Activated CD8-positive, alpha-beta memory T cell treated with anti-CD3 and anti-CD28 coated beads, Interleukin-2, amount 50 U/mL, for 48 hours (primary cell): ENCODE measurements around the gene DTD1.

Experiments used
- DNase-seq: peaks from one replicate; pipeline ENCODE4 v3.0.0-alpha.2; 2020

The DTD1 gene

DNA sequence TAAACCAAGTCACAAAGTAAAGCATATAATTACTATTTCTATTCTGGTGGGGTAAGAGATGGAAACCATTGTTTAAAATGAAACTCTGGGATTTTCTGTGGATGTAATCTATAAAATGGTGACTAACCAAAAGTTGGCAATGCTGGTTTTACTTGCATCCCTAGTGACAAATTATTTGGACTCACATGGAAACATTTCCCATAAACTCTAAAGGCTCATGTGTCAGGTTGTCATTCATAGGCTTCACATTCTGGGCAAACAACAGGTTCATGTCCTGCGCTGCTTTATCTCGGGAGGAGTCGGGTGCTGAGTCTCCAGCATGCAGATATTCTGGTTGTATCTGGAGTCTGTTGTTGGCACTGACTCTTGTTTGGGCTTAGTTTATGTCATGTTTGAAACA lies 127.7 kb downstream of the DTD1 start:
- DNase-seq, result no peak

DNA sequence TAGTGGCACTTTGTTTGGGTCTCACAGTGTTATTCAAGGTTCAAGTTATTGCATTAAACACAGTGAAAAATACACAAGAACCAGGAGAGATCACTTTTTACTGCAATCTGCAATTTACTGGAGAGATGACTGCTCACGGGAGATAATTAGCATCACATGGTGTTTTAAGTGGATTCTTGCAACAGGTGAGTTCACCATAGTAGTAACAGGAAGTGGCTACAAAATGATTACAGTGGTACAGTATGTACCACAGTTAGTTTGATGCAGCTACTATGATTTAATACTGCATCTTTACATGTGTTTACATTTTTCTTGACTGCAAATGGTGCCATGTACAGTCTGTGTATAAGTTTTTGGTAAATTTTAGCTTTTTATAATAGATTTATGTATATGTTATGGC lies 129.2 kb downstream of the DTD1 start:
- no peak for DNase-seq

DNA sequence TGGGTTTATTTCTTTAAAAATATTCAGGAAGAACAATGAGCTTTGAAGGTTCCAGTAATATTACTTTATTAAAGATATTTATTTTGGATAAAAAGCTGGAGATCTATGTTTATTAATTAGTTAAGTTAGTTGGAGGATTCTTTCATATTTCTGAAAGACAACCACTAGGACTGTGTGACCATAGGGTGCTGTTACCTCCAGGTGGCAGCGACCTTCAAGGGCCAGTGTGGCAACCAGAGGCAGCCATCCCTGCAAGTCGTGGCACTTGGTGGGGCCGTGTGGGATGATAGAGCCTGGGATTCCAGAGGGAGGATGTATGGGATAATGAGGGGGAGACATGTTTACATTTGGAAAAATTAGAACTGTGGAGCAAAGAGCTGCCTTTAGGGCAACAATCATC lies 130.3 kb downstream of the DTD1 start:
- DNase-seq, result no peak

DNA sequence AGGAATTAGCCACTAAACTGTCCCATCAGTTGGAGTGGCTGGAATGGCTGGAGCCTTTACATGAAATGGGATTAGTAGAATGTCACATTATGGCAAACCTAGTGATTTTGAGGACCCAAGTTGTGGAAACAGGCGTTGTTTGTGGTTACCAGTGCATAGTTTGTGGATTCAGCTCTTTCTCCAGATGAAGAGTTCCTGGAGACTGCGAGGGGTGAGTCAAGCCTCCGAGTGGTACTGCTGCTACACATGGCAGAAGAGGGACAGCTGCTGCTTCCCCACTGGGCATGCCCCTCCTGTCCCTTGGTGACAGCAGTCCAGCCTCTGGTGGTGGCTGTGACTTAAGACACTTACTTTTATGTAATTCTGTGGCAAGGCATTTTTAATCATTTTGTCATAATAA lies 131.6 kb downstream of the DTD1 start:
- DNase-seq, result no peak

DNA sequence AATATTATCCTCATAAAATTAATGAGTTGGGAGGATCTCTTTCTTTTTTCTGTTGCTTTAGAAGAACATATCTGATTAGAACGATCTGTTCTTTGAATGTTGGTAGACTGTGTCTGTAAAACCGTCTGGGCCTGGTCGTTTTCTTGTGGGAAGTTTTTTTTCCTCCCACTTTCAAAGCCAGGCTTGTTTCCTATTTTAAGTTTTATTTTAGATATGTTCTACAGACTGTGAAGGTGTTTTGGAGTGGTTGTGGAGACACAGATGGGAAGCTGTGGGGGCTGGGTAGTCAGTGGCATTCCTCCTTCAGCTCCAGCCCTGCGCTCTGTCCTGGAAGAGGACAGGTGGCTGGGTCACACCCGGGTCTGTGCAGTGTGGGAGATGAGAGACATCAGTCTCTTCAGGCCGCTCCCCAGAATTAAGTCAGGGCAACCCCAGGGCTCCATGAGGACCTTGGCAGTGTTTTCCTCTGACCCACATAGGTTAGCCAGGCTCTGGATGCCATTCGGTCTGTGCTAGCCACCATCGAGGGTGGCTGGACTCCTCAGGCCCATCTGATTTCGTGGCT lies 133.8 kb downstream of the DTD1 start:
- DNase-seq, result no peak

DNA sequence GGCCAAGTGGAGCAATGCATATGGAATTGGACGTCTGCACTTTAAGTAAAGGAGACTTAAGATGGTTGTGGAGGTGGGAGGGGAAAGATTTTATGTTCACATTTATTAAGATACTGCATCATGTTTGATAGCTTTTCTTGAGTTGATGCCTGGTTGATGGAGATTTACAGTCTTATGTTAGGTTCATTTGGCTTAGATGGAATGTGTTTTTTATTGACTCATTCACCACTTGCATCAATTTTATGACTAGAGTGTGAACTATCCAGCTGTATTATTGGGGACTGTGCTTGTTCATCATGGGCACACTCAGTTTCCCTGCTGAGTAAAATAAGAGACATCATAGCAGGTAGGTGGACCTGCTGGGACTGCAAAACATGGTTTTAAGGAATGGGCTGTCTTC lies 134.5 kb downstream of the DTD1 start:
- DNase-seq, result no peak

DNA sequence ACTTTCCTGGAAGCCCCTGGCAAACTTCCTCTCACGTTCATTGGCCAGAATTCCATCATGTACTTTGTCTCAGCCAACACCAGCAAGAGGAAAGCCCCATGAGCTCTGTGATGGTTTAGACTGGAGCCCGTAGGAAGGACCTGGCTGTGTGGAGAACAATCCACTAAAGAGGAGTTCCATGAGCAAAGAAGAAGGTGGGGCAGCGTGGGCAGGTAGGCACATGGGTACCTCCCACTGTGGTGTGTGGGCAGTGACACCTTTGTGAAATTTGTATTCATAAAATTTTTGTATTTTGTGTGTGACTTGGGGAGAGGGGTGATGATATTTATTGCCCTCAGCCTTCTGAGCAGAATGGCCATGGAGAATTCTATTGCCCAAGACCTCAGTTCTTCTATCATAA lies 136.2 kb downstream of the DTD1 start:
- no peak for DNase-seq

DNA sequence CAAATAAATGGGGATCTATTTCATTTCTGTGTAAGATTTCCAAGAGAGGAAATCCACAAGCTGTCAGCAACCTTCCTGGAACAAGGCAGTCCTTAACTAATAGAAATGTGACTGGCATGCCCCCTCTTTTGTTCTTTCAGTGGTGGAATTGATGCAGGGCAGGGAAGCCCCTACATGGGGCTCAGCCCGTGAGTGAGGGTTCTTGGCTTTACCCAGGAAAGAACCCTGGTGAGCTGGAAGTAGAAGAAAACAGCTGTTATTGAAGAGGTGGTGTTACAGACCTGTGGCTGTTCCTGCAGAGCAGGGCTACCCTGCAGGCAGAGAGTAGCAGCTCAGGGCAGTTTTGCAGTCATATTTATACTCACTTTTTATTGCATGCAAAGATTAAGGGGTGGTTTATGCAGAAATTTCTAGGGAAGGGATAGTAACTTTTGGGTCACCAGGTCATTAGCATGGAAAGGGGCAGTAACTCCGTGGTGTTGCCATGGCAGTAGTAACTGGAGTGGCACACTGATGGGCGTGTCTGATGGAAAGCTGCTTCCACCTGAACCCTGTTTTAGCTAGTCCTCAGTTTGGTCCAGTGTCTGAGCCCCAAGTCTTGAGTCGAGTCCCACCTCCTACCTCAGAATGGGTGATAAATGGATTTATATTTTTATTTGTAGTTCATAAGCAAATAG lies 137.1 kb downstream of the DTD1 start:
- no peak for DNase-seq

DNA sequence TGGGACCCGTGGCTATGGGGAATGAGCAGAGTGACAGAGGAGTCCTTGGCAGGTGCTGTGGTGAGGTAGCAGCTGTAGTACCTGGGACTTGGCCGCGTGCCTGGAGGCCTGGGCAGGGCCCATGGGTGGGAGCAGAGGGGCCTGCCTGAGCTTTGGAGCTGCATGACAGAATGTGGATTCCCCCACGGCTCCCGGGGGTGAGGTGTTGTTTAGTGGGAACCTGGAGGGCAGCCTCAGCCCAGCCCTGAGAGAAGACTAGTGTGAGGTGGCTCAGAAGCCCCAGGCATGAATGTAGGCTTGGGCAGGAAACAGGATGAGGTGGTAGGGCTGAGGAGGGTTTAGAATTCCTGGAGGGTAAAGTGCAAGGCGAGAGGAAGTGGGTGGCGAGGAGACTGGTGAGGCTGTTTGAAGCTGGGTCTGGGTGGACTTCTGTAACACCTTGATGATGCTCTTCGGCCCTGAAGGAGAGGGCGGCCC lies 139.2 kb downstream of the DTD1 start:
- no peak for DNase-seq

DNA sequence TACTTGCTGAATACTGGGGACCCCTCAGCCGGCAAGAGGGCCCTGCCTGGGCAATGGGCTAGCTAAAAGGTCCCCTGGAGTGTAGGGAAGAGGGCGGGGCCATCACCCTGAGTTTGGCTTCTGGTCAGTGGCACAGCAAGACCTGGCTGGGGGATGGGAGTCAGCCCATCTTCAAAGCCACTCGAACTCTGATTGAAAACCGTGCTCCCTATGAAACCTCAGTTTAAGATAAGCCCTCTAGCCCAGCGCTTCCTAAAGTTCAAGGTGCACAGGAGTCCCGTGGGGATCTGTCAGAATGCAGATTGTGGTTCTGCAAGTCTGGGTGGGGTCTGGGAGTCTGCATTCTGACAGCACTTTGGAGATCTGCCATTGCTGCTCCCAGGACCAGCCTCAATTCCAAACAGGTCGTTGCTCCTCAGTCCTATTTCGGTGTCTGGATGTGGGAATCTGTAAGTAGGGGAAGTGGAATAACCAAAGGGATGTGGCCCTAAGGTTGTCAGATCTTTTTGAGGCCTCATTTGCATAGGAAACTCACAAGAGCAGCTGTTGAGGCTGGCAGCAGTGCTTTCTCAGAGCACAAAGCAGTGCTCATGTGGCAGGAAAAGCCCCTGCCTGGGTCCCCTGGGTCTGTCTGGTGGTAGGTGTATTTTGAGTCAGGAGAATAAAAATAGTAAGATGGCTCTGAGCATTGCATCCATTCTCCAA lies 140.5 kb downstream of the DTD1 start:
- DNase-seq, result no peak

DNA sequence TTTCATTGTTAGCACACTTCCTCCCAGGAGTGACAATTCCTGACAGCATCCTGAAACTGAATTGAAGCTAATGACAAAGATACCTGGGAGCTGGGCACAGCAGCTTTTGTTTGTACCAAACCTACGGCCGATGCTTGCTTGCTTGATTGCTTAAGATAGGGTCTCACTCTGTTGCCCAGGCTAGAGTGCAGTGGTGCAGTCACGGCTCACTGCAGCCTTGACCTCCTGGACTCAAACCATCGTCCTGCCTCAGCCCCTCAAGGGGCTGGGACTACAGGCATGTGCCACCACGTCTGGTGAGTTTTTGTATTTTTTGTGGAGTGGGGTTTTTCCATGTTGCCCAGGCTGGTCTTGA lies 141.0 kb downstream of the DTD1 start:
- DNase-seq, result no peak

DNA sequence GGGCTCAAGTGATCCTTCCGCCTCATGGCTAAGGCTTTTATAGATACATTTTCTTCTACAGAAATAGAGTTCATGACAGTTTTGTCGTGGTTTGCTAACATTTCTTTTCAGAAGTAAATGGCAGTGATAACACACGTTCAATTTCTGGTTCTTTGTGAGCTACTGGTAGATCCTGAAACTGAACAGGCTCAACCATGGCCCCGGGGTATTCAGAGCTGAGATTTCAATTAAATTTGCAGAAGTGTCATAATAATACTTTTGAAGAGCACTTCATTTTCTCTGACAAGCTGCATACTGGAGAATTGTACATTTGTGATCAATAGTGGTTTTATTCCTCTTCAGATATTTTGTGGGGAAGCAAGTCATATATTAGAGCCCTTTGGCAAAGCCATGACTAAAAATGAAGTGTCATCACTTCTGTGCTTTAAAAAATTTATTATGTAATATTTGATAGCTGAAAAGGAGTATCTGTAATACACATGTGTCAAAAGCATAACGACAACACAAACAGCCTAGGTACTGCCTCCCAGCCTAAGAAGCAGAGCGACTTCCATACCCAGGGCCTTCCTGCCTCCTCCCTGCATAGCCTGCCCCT lies 141.5 kb downstream of the DTD1 start:
- DNase-seq, result no peak

DNA sequence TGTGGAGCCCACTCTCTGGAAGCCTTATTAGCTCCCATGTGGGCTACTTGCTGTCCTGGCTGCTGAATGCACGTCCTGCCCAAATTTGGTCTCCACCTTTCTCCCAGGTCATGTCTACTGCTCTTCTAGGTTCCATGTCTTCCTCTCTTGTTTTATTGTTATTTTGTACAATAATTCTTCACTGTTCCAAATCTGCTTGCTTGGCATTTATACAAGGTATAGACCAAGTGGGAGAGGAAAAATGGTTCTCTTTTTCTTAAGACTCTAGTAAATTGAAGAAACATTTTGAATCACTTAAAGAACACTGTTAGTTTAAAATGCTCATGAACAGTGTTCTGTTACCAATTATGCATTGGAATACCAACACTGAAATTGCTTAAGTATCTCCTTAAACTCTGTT lies 144.1 kb downstream of the DTD1 start:
- DNase-seq, result no peak

DNA sequence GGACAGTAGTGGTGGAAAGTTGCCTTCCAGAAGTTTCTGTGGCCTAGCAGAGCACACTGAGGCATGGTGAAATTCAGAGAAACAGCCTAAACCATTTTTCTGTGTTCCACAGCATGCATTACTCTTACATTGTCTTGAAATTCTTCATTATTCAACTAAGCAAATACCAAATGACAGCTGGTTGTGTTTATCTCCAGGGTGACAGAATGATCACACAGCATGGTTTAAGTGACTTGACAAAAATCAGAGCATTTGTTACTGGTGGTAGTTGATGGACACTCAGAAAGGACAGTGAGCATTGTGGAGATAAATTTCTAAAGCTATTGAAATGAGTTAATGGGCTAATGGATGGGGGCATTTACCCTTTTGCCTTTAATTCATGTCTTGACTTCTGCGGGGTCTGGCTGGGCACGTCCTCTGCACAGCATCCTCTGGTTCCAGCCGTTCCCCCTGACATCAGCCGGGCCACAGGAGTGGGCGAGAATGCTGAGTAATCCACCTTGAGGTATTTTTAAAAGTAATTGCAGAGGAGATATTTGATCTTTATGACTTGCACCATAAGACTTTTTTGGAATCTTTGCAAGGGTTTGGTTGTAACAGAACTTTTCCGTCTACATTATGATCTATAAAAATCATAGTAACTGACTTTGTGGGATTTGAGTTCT lies 146.8 kb downstream of the DTD1 start:
- no peak for DNase-seq

DNA sequence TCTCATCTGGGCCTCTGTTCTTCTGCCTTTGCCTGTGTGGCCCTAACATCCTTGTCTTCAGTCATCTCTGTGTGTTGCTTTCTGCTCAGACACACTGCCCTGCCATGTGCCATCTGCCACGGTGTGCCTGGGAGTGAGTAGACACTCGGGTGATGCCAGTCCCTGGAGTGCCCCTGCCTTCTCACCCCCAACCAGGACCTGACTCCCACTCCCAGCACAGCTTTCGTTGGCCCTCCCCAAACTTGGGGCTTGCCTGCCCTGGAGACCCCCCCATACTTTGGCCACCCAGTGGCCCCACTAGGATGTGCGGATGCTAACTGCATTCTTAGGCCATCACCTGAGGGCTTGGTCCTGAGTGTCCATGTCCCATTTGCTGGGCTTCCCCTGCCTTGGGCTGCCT lies 149.3 kb downstream of the DTD1 start:
- DNase-seq, result no peak

DNA sequence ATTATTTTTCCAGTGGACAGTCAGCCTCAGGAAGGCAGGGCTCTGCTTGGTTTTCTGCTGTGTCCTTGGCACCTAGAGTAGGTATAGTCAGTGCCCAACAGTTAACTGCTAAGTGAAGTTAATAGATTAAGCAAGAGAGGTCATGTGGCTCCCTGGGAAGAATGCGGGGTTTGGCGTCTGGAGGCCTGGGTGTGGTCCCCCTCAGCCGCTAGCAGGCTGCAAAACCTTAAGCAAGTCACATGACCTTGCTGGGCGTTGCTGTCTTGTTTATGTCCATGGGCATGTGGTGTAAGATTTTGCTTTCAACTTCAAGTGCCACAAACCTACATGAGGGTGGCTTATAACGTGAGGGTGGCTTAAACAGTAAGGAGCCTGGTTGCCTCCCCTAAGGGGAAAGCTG lies 150.2 kb downstream of the DTD1 start:
- DNase-seq, result no peak

DNA sequence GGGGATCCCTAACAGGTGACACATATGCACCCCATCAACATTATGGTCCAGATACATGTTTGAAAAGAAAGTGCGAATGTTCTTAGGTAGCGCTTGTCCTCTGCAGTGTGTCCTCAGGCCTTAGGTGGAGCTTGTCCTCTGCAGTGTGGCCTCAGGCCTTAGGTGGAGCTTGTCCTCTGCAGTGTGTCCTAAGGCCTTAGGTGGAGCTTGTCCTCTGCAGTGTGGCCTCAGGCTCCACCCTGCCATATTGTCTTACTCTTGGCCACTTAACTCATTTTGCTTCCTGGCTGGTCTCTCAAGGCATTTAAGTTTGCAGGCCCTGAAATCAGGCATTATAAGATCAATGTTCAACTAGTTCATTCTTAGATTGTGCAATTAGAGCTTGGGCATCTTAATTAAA lies 151.0 kb downstream of the DTD1 start:
- DNase-seq, result no peak

DNA sequence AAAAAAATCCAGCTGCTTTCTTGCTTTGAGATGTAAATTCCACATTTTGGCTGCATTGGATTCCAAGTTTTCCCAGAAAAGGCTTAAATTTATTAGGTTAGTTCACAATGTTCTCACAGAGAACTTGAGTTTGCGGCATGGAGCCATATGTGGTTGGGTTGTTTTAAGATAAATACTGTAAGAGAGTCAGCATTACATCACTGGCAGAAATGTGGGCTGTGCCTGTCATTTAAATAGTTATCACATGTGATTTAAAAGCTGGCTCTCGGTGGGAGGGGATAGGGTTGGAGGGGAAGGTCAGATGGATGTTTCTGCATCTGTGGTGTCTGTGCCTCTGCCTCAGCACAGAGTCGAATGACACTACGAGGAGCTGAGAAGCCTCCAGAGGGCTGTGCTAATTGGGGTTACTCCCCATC lies 151.9 kb downstream of the DTD1 start:
- no peak for DNase-seq

DNA sequence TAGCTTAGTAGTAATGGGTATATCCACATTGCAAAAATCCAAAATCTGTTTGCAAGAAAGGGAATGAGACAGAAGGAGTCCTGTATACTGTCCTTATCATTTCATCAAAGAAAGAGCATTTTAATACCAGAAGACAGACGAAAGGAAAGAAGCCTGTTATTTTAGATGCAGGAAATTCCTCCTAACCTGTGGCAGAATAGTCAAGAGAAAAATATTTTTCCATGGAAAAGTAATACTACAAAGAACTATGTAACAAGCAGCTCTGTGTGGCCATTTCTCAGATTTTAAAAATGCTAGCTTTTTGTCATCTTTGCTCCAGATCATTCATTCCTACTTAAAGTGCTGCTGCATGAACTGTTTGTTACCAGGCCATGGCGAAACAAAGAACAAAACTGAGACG lies 152.9 kb downstream of the DTD1 start:
- no peak for DNase-seq

DNA sequence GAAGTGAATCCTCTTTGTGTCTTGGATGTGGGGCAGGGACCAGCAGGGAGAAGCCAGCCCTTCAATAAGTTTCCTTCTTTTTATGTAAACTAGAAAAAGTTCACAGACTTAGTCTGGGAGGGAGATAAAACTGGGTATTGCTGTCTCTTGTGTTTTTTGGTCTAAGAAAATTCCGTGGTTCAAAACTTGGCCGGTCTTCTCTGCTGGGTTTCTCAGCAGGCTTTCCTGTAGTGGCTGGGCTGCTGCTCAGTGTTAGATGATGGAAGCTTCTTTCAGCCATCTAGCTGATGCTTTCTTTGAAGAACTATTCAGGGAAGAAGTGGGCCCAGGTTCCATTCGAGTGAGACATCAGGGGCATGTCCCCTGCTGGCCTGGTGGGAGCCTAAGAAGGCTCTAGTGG lies 155.0 kb downstream of the DTD1 start:
- no peak for DNase-seq

DNA sequence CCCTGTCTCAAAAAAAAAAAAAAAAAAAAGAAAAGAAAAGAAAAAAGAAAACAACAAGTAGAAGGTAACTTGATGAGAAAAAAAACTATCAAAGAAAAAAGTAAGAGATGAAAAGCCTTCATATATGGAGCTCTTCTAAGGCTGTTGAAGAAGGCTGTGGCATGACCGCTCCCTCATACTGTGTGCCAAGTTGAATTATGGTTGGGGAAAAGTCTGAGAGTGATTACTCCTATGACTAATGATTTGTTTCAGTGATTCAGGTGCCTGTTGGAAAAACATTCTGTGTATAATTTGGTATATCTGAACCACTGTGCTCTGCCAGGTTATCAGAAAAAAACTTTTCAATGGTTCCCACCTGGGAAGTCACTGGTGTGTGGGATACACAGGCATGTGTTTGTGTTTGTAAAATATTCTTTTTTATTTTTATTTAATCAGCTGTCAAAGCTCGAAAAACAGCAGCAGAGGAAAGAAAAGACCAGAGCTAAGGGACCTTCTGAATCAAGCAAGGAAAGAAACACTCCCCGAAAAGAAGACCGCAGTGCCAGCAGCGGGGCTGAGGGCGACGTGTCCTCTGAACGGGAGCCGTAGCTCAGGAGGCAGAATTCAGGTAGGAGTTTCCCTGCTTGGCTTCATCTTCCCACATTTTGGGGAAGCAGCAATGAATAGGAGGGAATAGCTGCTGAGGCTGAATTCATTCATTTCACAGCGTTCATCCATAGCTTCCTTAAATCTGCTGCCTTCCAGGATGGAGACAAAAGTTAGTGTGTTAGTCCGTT lies 156.0 kb downstream of the DTD1 start:
- no peak for DNase-seq

DNA sequence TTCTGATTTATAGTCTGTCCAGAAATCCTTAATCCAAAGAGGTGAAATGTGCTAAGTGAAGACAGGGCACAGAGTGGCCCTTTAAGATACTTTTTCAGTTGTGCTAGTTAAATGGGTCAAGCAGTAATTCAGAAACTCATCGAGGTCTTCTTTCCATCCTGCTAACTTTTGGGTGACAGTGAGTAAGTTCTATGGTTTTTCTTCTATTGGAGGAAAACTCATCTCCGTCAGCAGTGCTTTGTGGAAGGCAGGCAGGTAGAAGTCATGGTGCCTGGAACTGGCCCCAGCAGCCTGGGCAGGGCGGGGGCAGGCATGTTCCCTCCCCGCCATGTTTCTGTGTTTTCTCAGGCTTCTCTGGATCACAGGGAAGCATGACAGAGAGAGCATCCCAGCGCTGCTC lies 159.2 kb downstream of the DTD1 start:
- DNase-seq, result no peak

DNA sequence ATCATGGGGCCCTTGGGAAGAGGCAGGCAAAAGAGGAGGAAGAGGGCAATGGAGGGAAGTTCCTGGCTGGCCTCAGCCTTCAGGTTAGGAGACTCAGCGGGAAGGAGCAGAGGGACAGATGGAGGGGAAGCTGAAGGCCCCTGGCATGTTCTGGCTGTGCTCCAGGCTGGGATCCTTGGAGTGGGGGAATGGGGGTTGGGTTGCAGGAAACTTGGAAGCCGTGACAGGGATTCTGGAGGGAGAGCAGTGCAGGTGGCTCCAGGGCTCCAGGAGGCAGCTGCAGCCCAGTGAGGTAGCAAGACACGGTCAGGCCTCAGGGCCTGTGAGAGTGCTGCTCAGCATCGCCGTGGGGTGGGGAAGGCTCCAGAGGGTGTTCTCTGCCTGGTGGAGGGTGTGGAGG lies 161.1 kb downstream of the DTD1 start:
- DNase-seq, result no peak
